Measurements from ENCODE around the gene ANXA1.
A peak's percentile ranks its signal among the peaks of the same experiment; 100 is the strongest.

ANXA1 gene

GRCh38 chr9:73151653-73152542 is at the start of gene ANXA1:
TSS of gene ANXA1 (plus strand) at chr9:73151865. CDS start at chr9:73158536, 6,671 bp downstream.
- DNase-seq (ENCODE audit: low spot score) = peak; percentile 29

- DNase-seq (ENCODE audit: low spot score) = no peak
Observed at GRCh38 chr9:73104342-73104741, 47.3 kb upstream of the ANXA1 start.

GRCh38 chr9:73104921-73105320 is 46.7 kb upstream of the ANXA1 start:
- DNase-seq (ENCODE audit: low spot score) = no peak

GRCh38 chr9:73107489-73108069 is 44.1 kb upstream of the ANXA1 start:
- peak; percentile 30 for DNase-seq (ENCODE audit: low spot score)

GRCh38 chr9:73114058-73114457 is 37.6 kb upstream of the ANXA1 start:
- no peak for DNase-seq (ENCODE audit: low spot score)

- DNase-seq (ENCODE audit: low spot score) = no peak
Observed at GRCh38 chr9:73114958-73115357, 36.7 kb upstream of the ANXA1 start.

- DNase-seq (ENCODE audit: low spot score) = peak; percentile 43
Observed at GRCh38 chr9:73116031-73116430, 35.6 kb upstream of the ANXA1 start.

GRCh38 chr9:73116880-73117279 is 34.8 kb upstream of the ANXA1 start:
- DNase-seq (ENCODE audit: low spot score) = no peak

- no peak for DNase-seq (ENCODE audit: low spot score)
Observed at GRCh38 chr9:73118286-73118685, 33.4 kb upstream of the ANXA1 start.

GRCh38 chr9:73118898-73119554 is 32.6 kb upstream of the ANXA1 start:
- DNase-seq (ENCODE audit: low spot score) = peak; percentile 23

GRCh38 chr9:73121375-73121935 is 30.2 kb upstream of the ANXA1 start:
- no peak for DNase-seq (ENCODE audit: low spot score)

- DNase-seq (ENCODE audit: low spot score) = no peak
Observed at GRCh38 chr9:73125651-73126050, 26.0 kb upstream of the ANXA1 start.

GRCh38 chr9:73129941-73130685 is 21.6 kb upstream of the ANXA1 start:
- no peak for DNase-seq (ENCODE audit: low spot score)

- DNase-seq (ENCODE audit: low spot score) = no peak
Observed at GRCh38 chr9:73131461-73131860, 20.2 kb upstream of the ANXA1 start.

- peak; percentile 31 for DNase-seq (ENCODE audit: low spot score)
Observed at GRCh38 chr9:73132034-73132776, 19.5 kb upstream of the ANXA1 start.

GRCh38 chr9:73133022-73133651 is 18.5 kb upstream of the ANXA1 start:
- no peak for DNase-seq (ENCODE audit: low spot score)

- DNase-seq (ENCODE audit: low spot score) = no peak
Observed at GRCh38 chr9:73133921-73134407, 17.7 kb upstream of the ANXA1 start.

GRCh38 chr9:73135394-73135793 is 16.3 kb upstream of the ANXA1 start:
- no peak for DNase-seq (ENCODE audit: low spot score)

GRCh38 chr9:73137286-73137899 is 14.3 kb upstream of the ANXA1 start:
- no peak for DNase-seq (ENCODE audit: low spot score)

- DNase-seq (ENCODE audit: low spot score) = no peak
Observed at GRCh38 chr9:73137914-73138313, 13.8 kb upstream of the ANXA1 start.

Measured in hepatic stellate cell (primary cell).